Liver (tissue), 3 donors: ENCODE data around the gene TSKU.

Source experiments
- GABPA ChIP-seq, 2 donors: IDR thresholded peaks in 1 of 2; conservative IDR thresholded peaks in 1 of 2; 2 replicates each; pipeline ENCODE4 v1.6.1; 2016; ENCODE audit warnings: antibody characterized with exemption in 2 of 2, mild to moderate bottlenecking in 1 of 2, moderate library complexity in 1 of 2
- JUND ChIP-seq, 2 donors: IDR thresholded peaks; 2 replicates each; pipeline ENCODE4 v1.6.1; 2016; ENCODE audit warnings: antibody characterized with exemption in 2 of 2
- MAX ChIP-seq: IDR thresholded peaks from 2 replicates; pipeline ENCODE4 v1.6.1; 2016; ENCODE audit warnings: antibody characterized with exemption
- RXRA ChIP-seq, 2 donors: IDR thresholded peaks; 2 replicates each; pipeline ENCODE4 v1.6.1; 2017 to 2018; ENCODE audit warnings: antibody characterized with exemption in 2 of 2, mild to moderate bottlenecking in 1 of 2
- TAF1 ChIP-seq: conservative IDR thresholded peaks from 2 replicates; pipeline ENCODE4 v1.6.1; 2016; ENCODE audit warnings: antibody characterized with exemption, mild to moderate bottlenecking
- YY1 ChIP-seq: IDR thresholded peaks from 2 replicates; pipeline ENCODE4 v1.6.1; 2016; ENCODE audit warnings: antibody characterized with exemption, mild to moderate bottlenecking
- TF ChIP-seq, protein P1 (sequence below): fragments of 150-350 bp; IDR thresholded peaks from 2 replicates; pipeline ENCODE4 v1.5.1; 2017; ENCODE audit warnings: improper control_type of control experiment, low read depth, low read length; ENCODE audit not compliant: missing input control
- TF ChIP-seq, protein P2 (sequence below): IDR thresholded peaks from 2 replicates; pipeline ENCODE4 v1.6.1; 2016; ENCODE audit warnings: antibody characterized with exemption
- donor health status: healthy.
- donor health status: healthy.

DNA sequence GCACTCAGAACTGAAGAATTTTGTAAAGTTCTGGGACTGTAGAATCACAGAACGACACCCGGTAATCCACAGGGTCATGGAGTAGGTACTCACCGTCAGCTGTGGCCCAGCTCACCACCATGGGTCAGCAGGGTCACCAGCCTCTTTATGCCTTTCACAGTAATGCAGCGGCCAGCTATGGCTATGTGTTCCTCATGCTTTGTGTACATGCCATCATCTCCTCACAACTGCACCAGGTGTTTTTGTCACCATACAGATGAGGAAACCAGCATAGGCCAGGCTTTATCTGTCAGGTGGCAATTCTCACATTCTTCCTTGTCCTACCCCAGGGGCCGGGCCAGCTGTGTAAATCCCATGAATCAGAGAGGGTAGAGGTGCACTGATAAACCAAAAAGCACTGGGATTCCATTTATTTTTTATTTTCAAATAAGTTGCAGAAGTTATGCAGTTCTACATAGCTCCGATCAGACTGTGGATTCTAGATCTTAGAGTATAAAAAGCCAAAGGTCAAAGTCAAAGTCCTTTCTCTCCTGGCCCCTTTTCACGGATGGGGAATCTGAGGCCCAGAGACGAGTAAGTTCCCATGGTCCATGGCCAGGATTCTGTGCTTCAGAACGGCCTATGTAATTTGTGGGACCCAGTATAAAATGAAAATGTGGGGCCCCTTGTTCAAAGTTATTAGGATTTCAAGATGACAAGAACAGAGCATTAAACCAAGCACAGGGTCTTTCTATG, 17.5 kb downstream of the TSKU start:
- TF ChIP-seq, protein P1, sequence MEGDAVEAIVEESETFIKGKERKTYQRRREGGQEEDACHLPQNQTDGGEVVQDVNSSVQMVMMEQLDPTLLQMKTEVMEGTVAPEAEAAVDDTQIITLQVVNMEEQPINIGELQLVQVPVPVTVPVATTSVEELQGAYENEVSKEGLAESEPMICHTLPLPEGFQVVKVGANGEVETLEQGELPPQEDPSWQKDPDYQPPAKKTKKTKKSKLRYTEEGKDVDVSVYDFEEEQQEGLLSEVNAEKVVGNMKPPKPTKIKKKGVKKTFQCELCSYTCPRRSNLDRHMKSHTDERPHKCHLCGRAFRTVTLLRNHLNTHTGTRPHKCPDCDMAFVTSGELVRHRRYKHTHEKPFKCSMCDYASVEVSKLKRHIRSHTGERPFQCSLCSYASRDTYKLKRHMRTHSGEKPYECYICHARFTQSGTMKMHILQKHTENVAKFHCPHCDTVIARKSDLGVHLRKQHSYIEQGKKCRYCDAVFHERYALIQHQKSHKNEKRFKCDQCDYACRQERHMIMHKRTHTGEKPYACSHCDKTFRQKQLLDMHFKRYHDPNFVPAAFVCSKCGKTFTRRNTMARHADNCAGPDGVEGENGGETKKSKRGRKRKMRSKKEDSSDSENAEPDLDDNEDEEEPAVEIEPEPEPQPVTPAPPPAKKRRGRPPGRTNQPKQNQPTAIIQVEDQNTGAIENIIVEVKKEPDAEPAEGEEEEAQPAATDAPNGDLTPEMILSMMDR, result no peak
- TF ChIP-seq MAX, result no peak
- TF ChIP-seq YY1, result no peak
- TF ChIP-seq, protein P2, sequence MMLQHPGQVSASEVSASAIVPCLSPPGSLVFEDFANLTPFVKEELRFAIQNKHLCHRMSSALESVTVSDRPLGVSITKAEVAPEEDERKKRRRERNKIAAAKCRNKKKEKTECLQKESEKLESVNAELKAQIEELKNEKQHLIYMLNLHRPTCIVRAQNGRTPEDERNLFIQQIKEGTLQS, result no peak
- TF ChIP-seq GABPA (IDR thresholded peaks at IDR 0.05 in 1 of 2, conservative IDR thresholded peaks at IDR 0.05 in 1 of 2), result no peak
- TF ChIP-seq TAF1, result no peak
- TF ChIP-seq RXRA (IDR thresholded peaks at IDR 0.05), result peak in 1 of 2 donors; percentile 5
- TF ChIP-seq JUND (IDR thresholded peaks at IDR 0.05), result no peak
